Stimulated activated effector memory CD8-positive, alpha-beta T cell treated with anti-CD3 and anti-CD28 coated beads, Interleukin-12 subunit alpha, Interleukin-12 subunit beta, amount 100 ng/mL, for 72 hours (primary cell): ENCODE measurements around the gene BRD9.

Source experiments
- ATAC-seq: fragments of 150-1000 bp; cut with Tn5 transposase; 2 replicates; pipeline ENCODE4 v1.10.0; 2021
- DNase-seq, 2 donors: peaks; one replicate each; pipeline ENCODE4 v3.0.0; 2021 to 2022; ENCODE audit warnings: low spot score in 2 of 2
- H3K27ac Mint-ChIP-seq: one replicate; pipeline ENCODE4 v1.8.0; 2022; ENCODE audit warnings: mild to moderate bottlenecking, mixed read lengths
- H3K36me3 Mint-ChIP-seq: one replicate; pipeline ENCODE4 v1.8.0; 2022; ENCODE audit warnings: mild to moderate bottlenecking, mixed read lengths
- H3K4me1 Mint-ChIP-seq: one replicate; pipeline ENCODE4 v1.8.0; 2022; ENCODE audit warnings: mixed read lengths
- H3K4me3 Mint-ChIP-seq: one replicate; pipeline ENCODE4 v1.8.0; 2022; ENCODE audit warnings: mild to moderate bottlenecking, mixed read lengths
- H3K9me3 Mint-ChIP-seq: one replicate; pipeline ENCODE4 v1.8.0; 2022; ENCODE audit warnings: mixed read lengths

Gene BRD9

GRCh38 chr5:891837-892393 lies 686 bp downstream of the BRD9 start:
- ATAC-seq (no peak), DNase-seq (no peak)
- Mint-ChIP-seq H3K36me3 (peaks cover 66% of the 10 kb centered on the region), H3K27ac (peak overlapping the region; percentile 77), H3K4me1 (peaks cover 43% of the 10 kb centered on the region), H3K9me3 (no peaks in the 10 kb centered on the region), H3K4me3 (peak overlapping the region; percentile 78)

GRCh38 chr5:891117-891836 lies 1.3 kb downstream of the BRD9 start:
- peaks cover 72% of the 10 kb centered on the region for H3K36me3 Mint-ChIP-seq
- no peaks in the 10 kb centered on the region for H3K9me3 Mint-ChIP-seq
- peak overlapping the region; percentile 78 for H3K4me3 Mint-ChIP-seq
- peaks cover 44% of the 10 kb centered on the region for H3K4me1 Mint-ChIP-seq
- ATAC-seq (no peak), DNase-seq (no peak)
- peak overlapping the region; percentile 77 for H3K27ac Mint-ChIP-seq

- no peak for DNase-seq
- no peak for ATAC-seq
- peaks cover 79% of the 10 kb centered on the region for H3K36me3 Mint-ChIP-seq
- H3K4me3 Mint-ChIP-seq, result no peak overlapping the region
- H3K9me3 Mint-ChIP-seq, result no peaks in the 10 kb centered on the region
- H3K4me1 Mint-ChIP-seq, result peaks cover 44% of the 10 kb centered on the region
- no peak overlapping the region for H3K27ac Mint-ChIP-seq
Observed at GRCh38 chr5:889075-889710, 3.4 kb downstream of the BRD9 start.

GRCh38 chr5:888638-889035 lies 4.0 kb downstream of the BRD9 start:
- ATAC-seq (no peak), DNase-seq (no peak)
- Mint-ChIP-seq H3K4me1 (peaks cover 42% of the 10 kb centered on the region), H3K36me3 (peaks cover 84% of the 10 kb centered on the region), H3K4me3 (peak overlapping the region; percentile 24), H3K9me3 (no peaks in the 10 kb centered on the region), H3K27ac (peak overlapping the region; percentile 58)

GRCh38 chr5:887947-888637 lies 4.5 kb downstream of the BRD9 start:
- peak overlapping the region; percentile 58 for H3K27ac Mint-ChIP-seq
- DNase-seq (no peak), ATAC-seq (no peak)
- peak overlapping the region; percentile 24 for H3K4me3 Mint-ChIP-seq
- peaks cover 45% of the 10 kb centered on the region for H3K4me1 Mint-ChIP-seq
- peaks cover 90% of the 10 kb centered on the region for H3K36me3 Mint-ChIP-seq
- no peaks in the 10 kb centered on the region for H3K9me3 Mint-ChIP-seq

GRCh38 chr5:886716-887325 lies 5.8 kb downstream of the BRD9 start:
- ATAC-seq, result no peak
- H3K36me3 Mint-ChIP-seq, result peaks cover 98% of the 10 kb centered on the region
- peak overlapping the region; percentile 58 for H3K27ac Mint-ChIP-seq
- peaks cover 8% of the 10 kb centered on the region for H3K9me3 Mint-ChIP-seq
- peaks cover 56% of the 10 kb centered on the region for H3K4me1 Mint-ChIP-seq
- H3K4me3 Mint-ChIP-seq, result no peak overlapping the region
- no peak for DNase-seq

- no peak overlapping the region for H3K27ac Mint-ChIP-seq
- ATAC-seq, result no peak
- peaks cover 56% of the 10 kb centered on the region for H3K4me1 Mint-ChIP-seq
- H3K9me3 Mint-ChIP-seq, result peaks cover 8% of the 10 kb centered on the region
- DNase-seq, result no peak
- no peak overlapping the region for H3K4me3 Mint-ChIP-seq
- H3K36me3 Mint-ChIP-seq, result peaks cover 98% of the 10 kb centered on the region
Observed at GRCh38 chr5:886036-886435, 6.6 kb downstream of the BRD9 start.

- ATAC-seq (no peak), DNase-seq (no peak)
- Mint-ChIP-seq H3K27ac (no peak overlapping the region), H3K36me3 (peaks cover 98% of the 10 kb centered on the region), H3K9me3 (peaks cover 8% of the 10 kb centered on the region), H3K4me1 (peaks cover 52% of the 10 kb centered on the region), H3K4me3 (no peak overlapping the region)
Observed at GRCh38 chr5:885529-885928, 7.1 kb downstream of the BRD9 start.

GRCh38 chr5:885127-885442 lies 7.5 kb downstream of the BRD9 start:
- ATAC-seq (no peak), DNase-seq (no peak)
- Mint-ChIP-seq H3K27ac (no peak overlapping the region), H3K4me1 (peaks cover 52% of the 10 kb centered on the region), H3K4me3 (no peak overlapping the region), H3K9me3 (peaks cover 8% of the 10 kb centered on the region), H3K36me3 (peaks cover 94% of the 10 kb centered on the region)

GRCh38 chr5:884345-885126 lies 8.1 kb downstream of the BRD9 start:
- peaks cover 89% of the 10 kb centered on the region for H3K36me3 Mint-ChIP-seq
- H3K4me3 Mint-ChIP-seq, result no peak overlapping the region
- no peak for ATAC-seq
- peaks cover 8% of the 10 kb centered on the region for H3K9me3 Mint-ChIP-seq
- H3K4me1 Mint-ChIP-seq, result peaks cover 51% of the 10 kb centered on the region
- DNase-seq, result no peak
- no peak overlapping the region for H3K27ac Mint-ChIP-seq

GRCh38 chr5:883475-884181 lies 9.0 kb downstream of the BRD9 start:
- Mint-ChIP-seq H3K27ac (peak overlapping the region; percentile 99), H3K36me3 (peaks cover 80% of the 10 kb centered on the region), H3K9me3 (peaks cover 8% of the 10 kb centered on the region), H3K4me3 (no peak overlapping the region), H3K4me1 (peaks cover 46% of the 10 kb centered on the region)
- no peak for DNase-seq
- no peak for ATAC-seq

GRCh38 chr5:882253-883183 lies 10.1 kb downstream of the BRD9 start:
- Mint-ChIP-seq H3K36me3 (peaks cover 79% of the 10 kb centered on the region), H3K27ac (peak overlapping the region; percentile 99), H3K4me3 (peak overlapping the region; percentile 5), H3K4me1 (peaks cover 37% of the 10 kb centered on the region), H3K9me3 (peaks cover 8% of the 10 kb centered on the region)
- no peak for DNase-seq
- no peak for ATAC-seq

- peaks cover 79% of the 10 kb centered on the region for H3K36me3 Mint-ChIP-seq
- H3K4me1 Mint-ChIP-seq, result peaks cover 29% of the 10 kb centered on the region
- H3K4me3 Mint-ChIP-seq, result no peak overlapping the region
- DNase-seq (no peak), ATAC-seq (no peak)
- H3K27ac Mint-ChIP-seq, result peak overlapping the region; percentile 99
- peaks cover 8% of the 10 kb centered on the region for H3K9me3 Mint-ChIP-seq
Observed at GRCh38 chr5:881551-881935, 11.1 kb downstream of the BRD9 start.
